ENCODE results near the gene ATP8B3. TPM values are rescaled to one million over a fixed set of nuclear protein-coding genes. Genes with fewer than 3 reads are reported as not detected.

Gene ATP8B3
- total and polyA plus RNA-seq, 5 donors from 2014 or later, result 1.1 to 12.2 (median 3.2) TPM

GRCh38 chr19:1796395-1797142, 15.5 kb downstream of the ATP8B3 start:
- H3K4me1 Mint-ChIP-seq, result peaks cover 0 to 3% (median 0%) of the 10 kb centered on the region in 4 donors
- Histone ChIP-seq H3K9me3 (ENCODE audit: control insufficient read depth in 2 of 2, low read length in 2 of 2) (no peaks in the 10 kb centered on the region), H3K4me3 (ENCODE audit: low read depth, low read length) (no peak overlapping the region), H3K4me1 (ENCODE audit: control insufficient read depth, insufficient read depth, low read length, poor library complexity, severe bottlenecking) (peaks cover 6% of the 10 kb centered on the region), H3K27ac (ENCODE audit: insufficient read depth, low read length, poor library complexity, severe bottlenecking) (no peak overlapping the region), H3K36me3 (ENCODE audit: control insufficient read depth, insufficient read depth, low read length) (peaks cover 5% of the 10 kb centered on the region), H3K27me3 (ENCODE audit: control insufficient read depth, insufficient read depth, low read length) (no peaks in the 10 kb centered on the region)
- ATAC-seq (ENCODE audit: low read depth in 2 of 2) (no peak), DNase-seq (no peak)
- H3K9me3 Mint-ChIP-seq, result no peaks in the 10 kb centered on the region
- peaks cover 5% of the 10 kb centered on the region for H3K27me3 Mint-ChIP-seq
- no peak overlapping the region for H3K4me3 Mint-ChIP-seq
- H3K27ac Mint-ChIP-seq, result peak overlapping the region in 1 of 3 donors; percentile 60
- H3K36me3 Mint-ChIP-seq, result peaks cover 5% of the 10 kb centered on the region

GRCh38 chr19:1794424-1795172, 17.5 kb downstream of the ATP8B3 start:
- Histone ChIP-seq H3K27me3 (ENCODE audit: control insufficient read depth, insufficient read depth, low read length) (no peaks in the 10 kb centered on the region), H3K27ac (ENCODE audit: insufficient read depth, low read length, poor library complexity, severe bottlenecking) (no peak overlapping the region), H3K4me3 (ENCODE audit: low read depth, low read length) (no peak overlapping the region), H3K9me3 (ENCODE audit: control insufficient read depth in 2 of 2, low read length in 2 of 2) (no peaks in the 10 kb centered on the region), H3K4me1 (ENCODE audit: control insufficient read depth, insufficient read depth, low read length, poor library complexity, severe bottlenecking) (peaks cover 6% of the 10 kb centered on the region), H3K36me3 (ENCODE audit: control insufficient read depth, insufficient read depth, low read length) (no peaks in the 10 kb centered on the region)
- ATAC-seq (ENCODE audit: low read depth in 2 of 2) (peak in 1 of 2 donors; percentile 23), DNase-seq (no peak)
- no peak overlapping the region for H3K4me3 Mint-ChIP-seq
- no peaks in the 10 kb centered on the region for H3K4me1 Mint-ChIP-seq
- H3K9me3 Mint-ChIP-seq, result no peaks in the 10 kb centered on the region
- no peaks in the 10 kb centered on the region for H3K36me3 Mint-ChIP-seq
- no peak overlapping the region for H3K27ac Mint-ChIP-seq
- peaks cover 8% of the 10 kb centered on the region for H3K27me3 Mint-ChIP-seq

- no peaks in the 10 kb centered on the region for H3K36me3 ChIP-seq (ENCODE audit: control insufficient read depth, insufficient read depth, low read length)
- no peaks in the 10 kb centered on the region for H3K4me1 Mint-ChIP-seq
- DNase-seq (no peak), ATAC-seq (ENCODE audit: low read depth in 2 of 2) (no peak)
- peaks cover 17% of the 10 kb centered on the region for H3K27me3 Mint-ChIP-seq
- H3K4me3 Mint-ChIP-seq, result no peak overlapping the region
- no peaks in the 10 kb centered on the region for H3K9me3 Mint-ChIP-seq
- H3K27ac Mint-ChIP-seq, result no peak overlapping the region
- no peaks in the 10 kb centered on the region for H3K36me3 Mint-ChIP-seq
- H3K27ac ChIP-seq (ENCODE audit: insufficient read depth, low read length, poor library complexity, severe bottlenecking), result no peak overlapping the region
- no peaks in the 10 kb centered on the region for H3K9me3 ChIP-seq (ENCODE audit: control insufficient read depth in 2 of 2, low read length in 2 of 2)
- H3K4me1 ChIP-seq (ENCODE audit: control insufficient read depth, insufficient read depth, low read length, poor library complexity, severe bottlenecking), result peaks cover 10% of the 10 kb centered on the region
- no peaks in the 10 kb centered on the region for H3K27me3 ChIP-seq (ENCODE audit: control insufficient read depth, insufficient read depth, low read length)
- H3K4me3 ChIP-seq (ENCODE audit: low read depth, low read length), result no peak overlapping the region
Observed at GRCh38 chr19:1791879-1792278, 20.2 kb downstream of the ATP8B3 start.

GRCh38 chr19:1790054-1790792, 21.9 kb downstream of the ATP8B3 start:
- H3K4me1 Mint-ChIP-seq, result no peaks in the 10 kb centered on the region
- no peaks in the 10 kb centered on the region for H3K36me3 Mint-ChIP-seq
- no peak overlapping the region for H3K4me3 ChIP-seq (ENCODE audit: low read depth, low read length)
- DNase-seq (no peak), ATAC-seq (ENCODE audit: low read depth in 2 of 2) (no peak)
- H3K9me3 Mint-ChIP-seq, result no peaks in the 10 kb centered on the region
- no peaks in the 10 kb centered on the region for H3K9me3 ChIP-seq (ENCODE audit: control insufficient read depth in 2 of 2, low read length in 2 of 2)
- H3K4me3 Mint-ChIP-seq, result no peak overlapping the region
- H3K36me3 ChIP-seq (ENCODE audit: control insufficient read depth, insufficient read depth, low read length), result no peaks in the 10 kb centered on the region
- H3K27me3 Mint-ChIP-seq, result peaks cover 17% of the 10 kb centered on the region
- no peak overlapping the region for H3K27ac Mint-ChIP-seq
- H3K27ac ChIP-seq (ENCODE audit: insufficient read depth, low read length, poor library complexity, severe bottlenecking), result no peak overlapping the region
- no peaks in the 10 kb centered on the region for H3K27me3 ChIP-seq (ENCODE audit: control insufficient read depth, insufficient read depth, low read length)
- peaks cover 3% of the 10 kb centered on the region for H3K4me1 ChIP-seq (ENCODE audit: control insufficient read depth, insufficient read depth, low read length, poor library complexity, severe bottlenecking)

- Histone ChIP-seq H3K27ac (ENCODE audit: insufficient read depth, low read length, poor library complexity, severe bottlenecking) (no peak overlapping the region), H3K9me3 (ENCODE audit: control insufficient read depth in 2 of 2, low read length in 2 of 2) (no peaks in the 10 kb centered on the region), H3K27me3 (ENCODE audit: control insufficient read depth, insufficient read depth, low read length) (no peaks in the 10 kb centered on the region), H3K36me3 (ENCODE audit: control insufficient read depth, insufficient read depth, low read length) (no peaks in the 10 kb centered on the region), H3K4me3 (ENCODE audit: low read depth, low read length) (no peak overlapping the region), H3K4me1 (ENCODE audit: control insufficient read depth, insufficient read depth, low read length, poor library complexity, severe bottlenecking) (peaks cover 3% of the 10 kb centered on the region)
- H3K4me3 Mint-ChIP-seq, result no peak overlapping the region
- ATAC-seq (ENCODE audit: low read depth in 2 of 2), result no peak
- H3K27me3 Mint-ChIP-seq, result peaks cover 17% of the 10 kb centered on the region
- no peaks in the 10 kb centered on the region for H3K4me1 Mint-ChIP-seq
- DNase-seq, result no peak
- no peaks in the 10 kb centered on the region for H3K36me3 Mint-ChIP-seq
- H3K9me3 Mint-ChIP-seq, result no peaks in the 10 kb centered on the region
- H3K27ac Mint-ChIP-seq, result no peak overlapping the region
Observed at GRCh38 chr19:1789261-1790041, 22.6 kb downstream of the ATP8B3 start.

GRCh38 chr19:1787116-1787515, 25.0 kb downstream of the ATP8B3 start:
- DNase-seq (no peak), ATAC-seq (ENCODE audit: low read depth in 2 of 2) (no peak)
- H3K27me3 Mint-ChIP-seq, result peaks cover 19% of the 10 kb centered on the region
- peak overlapping the region in 1 of 4 donors; percentile 32 for H3K4me3 Mint-ChIP-seq
- no peak overlapping the region for H3K27ac Mint-ChIP-seq
- no peaks in the 10 kb centered on the region for H3K4me1 Mint-ChIP-seq
- H3K36me3 ChIP-seq (ENCODE audit: control insufficient read depth, insufficient read depth, low read length), result no peaks in the 10 kb centered on the region
- H3K27ac ChIP-seq (ENCODE audit: insufficient read depth, low read length, poor library complexity, severe bottlenecking), result no peak overlapping the region
- H3K27me3 ChIP-seq (ENCODE audit: control insufficient read depth, insufficient read depth, low read length), result no peaks in the 10 kb centered on the region
- no peaks in the 10 kb centered on the region for H3K36me3 Mint-ChIP-seq
- H3K4me1 ChIP-seq (ENCODE audit: control insufficient read depth, insufficient read depth, low read length, poor library complexity, severe bottlenecking), result peaks cover 3% of the 10 kb centered on the region
- H3K4me3 ChIP-seq (ENCODE audit: low read depth, low read length), result no peak overlapping the region
- H3K9me3 ChIP-seq (ENCODE audit: control insufficient read depth in 2 of 2, low read length in 2 of 2), result peaks cover 0 to 2% of the 10 kb centered on the region in 2 experiments
- H3K9me3 Mint-ChIP-seq, result peaks cover 0 to 3% (median 0%) of the 10 kb centered on the region in 7 donors

GRCh38 chr19:1786668-1787067, 25.4 kb downstream of the ATP8B3 start:
- Histone ChIP-seq H3K4me3 (ENCODE audit: low read depth, low read length) (no peak overlapping the region), H3K36me3 (ENCODE audit: control insufficient read depth, insufficient read depth, low read length) (no peaks in the 10 kb centered on the region), H3K27ac (ENCODE audit: insufficient read depth, low read length, poor library complexity, severe bottlenecking) (no peak overlapping the region), H3K9me3 (ENCODE audit: control insufficient read depth in 2 of 2, low read length in 2 of 2) (peaks cover under 1 to 7% of the 10 kb centered on the region in 2 experiments), H3K27me3 (ENCODE audit: control insufficient read depth, insufficient read depth, low read length) (no peaks in the 10 kb centered on the region), H3K4me1 (ENCODE audit: control insufficient read depth, insufficient read depth, low read length, poor library complexity, severe bottlenecking) (peaks cover 3% of the 10 kb centered on the region)
- Mint-ChIP-seq H3K36me3 (no peaks in the 10 kb centered on the region), H3K27ac (no peak overlapping the region), H3K9me3 (peaks cover 0 to 3% (median 0%) of the 10 kb centered on the region in 7 donors), H3K4me1 (no peaks in the 10 kb centered on the region), H3K27me3 (peaks cover 19% of the 10 kb centered on the region), H3K4me3 (no peak overlapping the region)
- DNase-seq (no peak), ATAC-seq (ENCODE audit: low read depth in 2 of 2) (no peak)
